ENCODE measurements around the gene MXI1.

Gene MXI1

DNA sequence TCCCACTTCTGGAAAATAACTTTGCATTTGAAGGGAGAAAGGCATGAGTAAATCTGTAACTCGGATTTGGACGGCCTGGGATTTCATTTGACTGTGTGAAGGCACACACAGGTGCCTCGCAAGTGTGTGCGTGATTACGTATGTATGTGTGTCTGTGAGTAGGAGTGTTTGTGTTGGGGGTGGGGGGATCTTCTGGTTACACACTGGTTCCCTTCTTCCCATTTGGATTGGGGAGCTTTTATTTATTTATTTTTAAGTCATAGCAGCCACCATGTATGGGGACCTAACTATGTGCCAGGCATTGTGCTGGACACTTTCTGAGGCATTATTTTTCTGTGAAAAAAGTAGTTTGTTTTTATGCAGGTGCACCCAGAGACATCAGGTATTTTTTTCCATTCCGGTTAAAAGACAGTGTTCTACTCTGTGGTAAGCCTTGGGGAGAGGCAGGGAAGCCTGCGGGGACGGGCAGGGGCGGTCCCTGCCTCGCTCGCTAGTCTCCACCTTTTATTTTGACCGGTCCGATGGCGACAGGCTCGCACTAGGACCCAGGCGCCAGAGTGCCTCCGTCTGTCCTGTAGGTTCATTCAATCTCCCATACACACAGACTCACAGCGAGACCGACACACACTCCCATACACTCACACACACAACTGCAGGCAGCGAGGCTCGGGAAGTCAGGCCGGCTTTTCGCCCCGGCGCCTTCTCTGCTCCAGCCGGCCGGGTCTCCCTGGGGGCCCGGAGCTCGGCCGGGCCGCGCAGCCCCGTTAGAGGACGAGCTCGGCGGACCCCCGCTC lies at the start of gene MXI1:
MXI1 (plus strand) TSS at position 595 of the 794 bp plus-strand sequence. CDS start 204 bp downstream, outside the sequence.
- no peak for DNase-seq (ENCODE audit: low read depth in 3 of 3, low spot score in 1 of 3)

- no peak for DNase-seq (ENCODE audit: low read depth in 3 of 3, low spot score in 1 of 3)
Observed at GRCh38 chr10:110158051-110159005, 49.1 kb upstream of the MXI1 start.

GRCh38 chr10:110160081-110160480 lies 47.3 kb upstream of the MXI1 start:
- no peak for DNase-seq (ENCODE audit: low read depth in 3 of 3, low spot score in 1 of 3)

- DNase-seq (ENCODE audit: low read depth in 3 of 3, low spot score in 1 of 3): no peak
Observed at GRCh38 chr10:110160522-110160921, 46.9 kb upstream of the MXI1 start.

- no peak for DNase-seq (ENCODE audit: low read depth in 3 of 3, low spot score in 1 of 3)
Observed at GRCh38 chr10:110162741-110163145, 44.7 kb upstream of the MXI1 start.

DNA sequence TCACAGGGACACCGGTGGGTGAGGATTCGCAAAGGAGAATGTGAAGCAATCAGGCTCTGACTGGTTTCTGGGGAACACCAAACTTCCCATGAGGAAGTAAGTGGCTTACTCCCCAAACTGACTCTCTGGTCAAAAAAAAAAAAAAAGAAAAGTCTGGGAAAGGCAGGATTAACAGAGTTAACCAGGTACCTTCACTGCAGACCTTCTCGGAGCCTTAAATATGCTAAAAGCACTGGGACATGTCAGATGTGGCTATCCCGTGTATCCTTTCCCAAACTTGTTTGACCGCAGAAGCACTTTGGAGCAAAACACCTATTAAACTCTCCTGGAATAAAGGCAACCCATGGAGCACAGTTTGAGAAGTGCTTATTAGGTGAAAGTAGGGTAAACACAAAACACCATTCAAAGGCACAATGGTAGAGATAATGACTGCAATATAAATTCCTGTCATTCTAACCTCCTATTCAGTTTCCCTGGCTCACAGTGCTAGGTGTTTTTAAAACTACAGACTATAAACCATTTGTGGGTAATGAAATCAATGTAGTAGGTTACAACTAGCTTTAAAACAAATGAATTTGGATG lies 44.1 kb upstream of the MXI1 start:
- DNase-seq (ENCODE audit: low read depth in 3 of 3, low spot score in 1 of 3): no peak

DNA sequence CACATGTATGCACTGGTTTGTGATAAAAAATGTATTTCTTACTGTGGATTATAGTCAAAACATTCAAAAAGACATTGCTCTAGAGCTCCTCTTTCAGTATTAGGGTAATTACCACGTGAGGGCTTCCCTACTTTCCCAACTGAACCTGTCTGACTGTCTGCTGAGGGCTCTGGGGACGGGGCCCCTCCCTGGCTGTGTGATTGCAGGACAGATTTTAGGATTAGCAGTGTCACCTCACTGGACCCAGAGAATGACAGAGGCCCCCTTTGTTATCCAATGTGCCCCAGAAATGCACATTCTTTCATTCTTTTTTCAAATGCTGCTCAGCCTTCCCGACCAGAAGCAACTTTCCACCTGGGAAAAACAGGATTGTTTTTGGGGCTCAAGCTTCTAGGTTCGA lies 43.6 kb upstream of the MXI1 start:
- no peak for DNase-seq (ENCODE audit: low read depth in 3 of 3, low spot score in 1 of 3)

DNA sequence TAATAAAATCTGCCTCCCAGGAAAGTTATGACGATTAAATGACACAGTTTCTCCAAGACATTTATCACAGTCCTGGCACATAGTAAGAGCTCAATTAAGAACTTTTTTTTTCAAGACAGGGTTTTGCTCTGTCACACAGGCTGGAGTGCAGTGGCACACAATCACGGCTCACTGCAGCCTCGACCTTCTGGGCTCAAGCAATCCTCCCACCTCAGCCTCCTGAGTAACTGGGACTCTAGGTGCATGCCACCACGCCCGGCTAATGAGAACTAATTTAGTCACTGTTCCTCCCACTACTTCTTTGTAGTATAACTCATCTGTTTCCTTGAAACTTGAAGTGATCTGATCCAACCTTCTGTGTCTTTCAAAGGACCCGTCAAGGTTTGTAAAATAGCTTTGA lies 42.2 kb upstream of the MXI1 start:
- DNase-seq (ENCODE audit: low read depth in 3 of 3, low spot score in 1 of 3): no peak

- DNase-seq (ENCODE audit: low read depth in 3 of 3, low spot score in 1 of 3): no peak
Observed at GRCh38 chr10:110167149-110167548, 40.3 kb upstream of the MXI1 start.

GRCh38 chr10:110168601-110169481 lies 38.6 kb upstream of the MXI1 start:
- DNase-seq (ENCODE audit: low read depth in 3 of 3, low spot score in 1 of 3): no peak

DNA sequence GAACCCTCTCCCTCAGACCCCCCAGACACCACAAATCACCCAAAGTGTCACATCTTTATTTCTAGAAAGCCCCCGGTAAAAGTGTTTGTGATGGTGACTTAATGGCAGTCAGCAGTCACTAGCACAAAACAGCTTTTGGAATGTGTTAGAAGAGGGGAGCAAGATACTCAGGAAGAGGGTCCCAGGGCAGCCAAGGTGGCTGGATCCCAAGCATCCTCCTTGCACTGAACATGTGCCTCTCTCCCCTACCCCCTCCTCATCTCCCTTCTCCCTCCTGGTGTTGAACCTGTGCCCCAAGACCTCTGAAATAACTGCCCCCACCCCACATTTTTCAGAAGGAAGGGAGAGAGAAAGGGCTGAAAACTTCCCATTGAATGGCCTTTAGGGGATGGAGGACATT lies 37.8 kb upstream of the MXI1 start:
- DNase-seq (ENCODE audit: low read depth in 3 of 3, low spot score in 1 of 3): no peak

DNA sequence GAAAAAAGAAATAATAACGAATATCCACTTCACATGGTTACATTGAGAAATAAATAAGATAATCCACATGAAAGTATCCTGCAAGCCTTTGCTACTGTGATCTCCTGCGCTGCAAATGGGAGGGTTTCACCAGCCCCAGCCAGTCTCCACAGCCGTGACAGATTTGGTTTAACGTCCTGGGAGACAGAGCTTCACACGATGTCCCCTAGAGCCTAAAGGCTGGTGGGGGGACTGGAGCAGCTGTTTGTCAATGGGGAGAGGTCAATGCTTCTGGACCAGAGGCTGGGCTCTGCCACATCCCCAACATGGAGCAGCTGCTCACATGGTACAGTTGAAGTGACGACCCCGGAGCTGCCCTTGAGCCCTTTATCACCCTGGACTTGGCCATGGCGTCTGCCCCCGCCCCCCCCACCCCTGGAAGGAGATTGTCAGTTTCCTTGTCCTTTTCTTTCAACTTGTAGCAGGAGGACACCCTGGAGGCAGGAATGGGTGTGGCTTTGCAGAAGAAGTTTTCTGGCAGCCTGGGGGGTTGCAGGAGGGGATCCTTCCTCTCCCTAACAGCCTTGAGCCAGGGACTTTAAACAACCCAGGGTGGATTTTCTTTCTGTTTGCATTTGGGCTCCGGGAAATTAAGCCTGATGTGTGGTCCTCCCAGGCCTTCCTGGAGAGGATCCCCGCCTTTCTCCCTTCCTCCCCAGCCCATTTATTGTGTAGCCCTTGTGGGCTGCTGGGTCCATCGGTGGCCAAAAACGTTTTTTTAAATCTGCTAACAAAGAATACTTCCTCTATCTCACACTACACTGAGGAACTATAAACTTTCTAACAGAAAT lies 37.0 kb upstream of the MXI1 start:
- DNase-seq (ENCODE audit: low read depth in 3 of 3, low spot score in 1 of 3): no peak

GRCh38 chr10:110171032-110171431 lies 36.4 kb upstream of the MXI1 start:
- DNase-seq (ENCODE audit: low read depth in 3 of 3, low spot score in 1 of 3): no peak

DNA sequence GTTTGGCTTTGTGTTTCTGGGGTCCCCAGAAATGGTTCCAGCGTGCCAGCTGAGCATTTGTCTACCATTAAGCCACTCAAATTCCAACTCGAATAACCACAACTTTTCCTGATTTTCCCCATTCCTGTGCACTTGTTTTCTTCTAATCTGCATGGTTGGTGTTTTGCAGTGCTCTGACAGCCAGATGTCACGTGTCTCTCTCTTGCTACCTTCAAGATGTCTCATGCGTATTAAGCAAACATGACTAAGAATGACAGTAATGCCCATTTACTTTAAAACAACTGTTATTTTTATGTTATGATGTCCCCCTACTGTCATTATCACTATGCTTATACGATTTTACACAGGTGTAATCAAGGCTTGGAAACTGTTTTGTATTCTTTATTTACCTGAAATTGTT lies 35.2 kb upstream of the MXI1 start:
- DNase-seq (ENCODE audit: low read depth in 3 of 3, low spot score in 1 of 3): no peak

DNA sequence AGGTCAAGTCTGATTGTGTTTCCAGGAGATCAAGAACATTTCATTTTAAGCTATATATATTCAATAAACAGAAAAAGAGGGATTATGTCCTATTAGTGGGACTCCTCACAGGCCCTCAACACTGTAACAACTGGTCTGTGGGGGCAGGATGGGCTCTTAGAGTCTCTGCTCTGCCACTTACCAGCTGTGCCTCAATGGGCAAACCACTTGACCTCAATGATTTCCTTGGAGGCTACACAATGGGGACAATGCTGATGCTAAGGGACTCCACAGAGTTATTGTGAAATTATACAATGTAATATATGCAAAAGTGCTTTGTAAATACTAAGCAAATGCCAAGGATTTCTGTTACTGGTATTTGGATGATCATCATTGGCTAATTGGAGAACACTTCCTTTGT lies 33.2 kb upstream of the MXI1 start:
- no peak for DNase-seq (ENCODE audit: low read depth in 3 of 3, low spot score in 1 of 3)

- no peak for DNase-seq (ENCODE audit: low read depth in 3 of 3, low spot score in 1 of 3)
Observed at GRCh38 chr10:110174816-110175215, 32.6 kb upstream of the MXI1 start.

GRCh38 chr10:110175406-110175805 lies 32.0 kb upstream of the MXI1 start:
- no peak for DNase-seq (ENCODE audit: low read depth in 3 of 3, low spot score in 1 of 3)

DNA sequence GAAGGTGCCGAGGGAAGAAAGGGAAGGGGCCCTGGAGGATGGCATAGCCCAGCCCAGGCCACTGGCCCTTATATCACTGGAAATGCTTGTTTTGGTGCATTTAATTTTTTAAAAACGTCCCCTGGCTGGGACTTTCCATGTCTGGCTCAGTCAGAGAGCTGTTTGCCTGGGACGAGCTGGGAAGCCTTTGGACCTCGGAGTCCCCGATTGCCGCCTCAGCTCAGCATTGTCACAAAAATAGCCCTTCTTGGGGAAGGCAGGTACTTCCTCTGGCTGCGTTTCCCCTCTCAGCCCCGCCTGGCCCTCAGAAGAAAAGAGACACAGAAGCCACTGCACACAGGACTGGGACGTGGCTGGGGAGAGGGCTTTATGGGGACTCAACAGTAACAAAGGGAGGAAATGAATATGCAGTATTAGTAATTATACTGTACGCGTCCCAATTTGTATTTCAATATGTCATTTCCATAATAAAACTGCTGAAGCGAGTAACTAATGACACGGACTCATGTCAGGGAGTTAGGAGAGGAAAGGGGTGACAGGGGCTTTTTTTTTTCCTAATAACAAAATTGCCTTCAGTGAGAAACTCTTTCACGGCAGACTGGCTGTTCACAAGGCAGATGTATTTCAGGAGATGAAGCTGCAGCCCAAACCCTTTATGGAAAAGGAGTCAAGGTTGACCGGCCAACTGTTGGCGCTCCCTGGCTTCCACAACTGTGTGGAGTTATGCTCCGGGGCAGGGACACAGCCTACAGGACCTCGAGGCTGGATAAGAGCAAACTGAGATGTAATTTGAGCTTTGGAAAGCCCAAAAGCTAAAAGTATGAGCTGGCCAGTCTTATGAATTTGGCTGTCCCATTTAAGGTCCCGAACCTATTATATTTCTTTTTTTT lies 31.0 kb upstream of the MXI1 start:
- no peak for DNase-seq (ENCODE audit: low read depth in 3 of 3, low spot score in 1 of 3)

DNA sequence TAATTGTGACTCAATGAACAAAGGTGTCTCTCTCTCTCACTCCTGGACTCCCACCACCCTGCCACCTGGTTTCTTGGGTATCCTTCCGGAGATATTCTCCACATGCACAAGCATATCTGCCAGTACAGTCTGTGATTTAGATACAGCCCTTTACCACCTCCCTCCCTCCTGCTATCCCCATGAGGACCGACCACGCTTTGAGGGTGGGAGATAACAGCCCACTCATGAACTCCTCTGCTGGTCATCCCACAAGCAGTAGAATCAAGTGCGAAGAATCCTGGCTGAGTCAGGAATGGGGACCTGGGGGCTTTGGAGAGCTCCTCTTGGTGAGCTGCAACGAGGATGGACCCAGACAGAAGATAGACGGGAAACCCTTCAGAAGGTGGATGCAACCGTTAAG lies 28.2 kb upstream of the MXI1 start:
- no peak for DNase-seq (ENCODE audit: low read depth in 3 of 3, low spot score in 1 of 3)

Data from stimulated activated CD4-positive, alpha-beta T cell treated with anti-CD3 and anti-CD28 coated beads, TNF-alpha, amount 100 ng/mL, for 1 hour (primary cell).